ENCODE results near the gene ABCA5. TPM values are rescaled to one million over a fixed set of nuclear protein-coding genes. Genes with fewer than 3 reads are reported as not detected.

The ABCA5 gene
- total RNA-seq, 4 donors from 2014 or later = 62.8 to 228 (median 123) TPM

DNA sequence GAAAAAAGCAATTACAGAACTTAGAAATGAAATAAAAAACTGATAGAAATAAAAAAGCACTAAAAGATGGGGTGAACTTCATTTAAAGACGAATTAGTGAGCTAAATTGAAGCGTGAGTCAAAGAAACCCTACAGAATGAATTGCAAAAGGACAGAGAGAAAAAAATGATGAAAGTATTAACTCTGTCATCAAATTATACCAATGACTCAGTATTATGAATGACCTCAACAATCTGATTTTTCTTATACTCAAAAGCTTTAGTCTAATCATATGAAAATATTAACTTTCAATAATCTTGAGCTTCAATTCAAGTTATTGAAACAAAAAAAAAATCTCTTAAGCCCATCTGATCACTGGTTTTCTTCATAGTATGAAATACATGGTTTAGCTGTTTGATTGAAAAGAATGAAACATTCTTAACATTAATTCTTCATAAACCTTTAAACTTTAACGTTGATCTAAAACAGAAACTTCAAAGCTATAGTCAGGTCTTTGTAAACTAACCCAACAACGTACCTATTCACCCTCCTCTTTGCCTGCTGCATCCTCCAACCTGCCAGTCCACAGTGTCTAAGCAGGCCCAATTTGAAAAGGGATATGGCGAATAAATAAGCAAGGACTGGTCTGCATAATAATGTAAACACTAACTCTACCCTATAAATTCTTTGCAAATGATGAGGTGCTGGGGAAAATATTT lies 6.6 kb downstream of the ABCA5 start:
- no peaks in the 10 kb centered on the region for H3K27me3 ChIP-seq
- ATAC-seq = no peak
- peaks cover 55 to 68% of the 10 kb centered on the region in 2 donors for H3K4me1 ChIP-seq
- in situ Hi-C loops (cut with MboI; ENCODE audit: low sequenced_read_pairs in 4 of 4) = no loop called here
- no peaks in the 10 kb centered on the region for H3K9me3 ChIP-seq
- intact Hi-C loops (cut with DNase I; ENCODE audit: low total_unique reads) = loop anchor here (10.0 kb wide), 1 partner anchor 824 kb away; no protein-coding TSS in a partner anchor
- DNase-seq = no peak
- H3K36me3 ChIP-seq = peaks cover 0 to 6% of the 10 kb centered on the region in 2 donors
- no peak for TF ChIP-seq POLR2A (IDR thresholded peaks at IDR 0.05)
- TF ChIP-seq, protein P1, sequence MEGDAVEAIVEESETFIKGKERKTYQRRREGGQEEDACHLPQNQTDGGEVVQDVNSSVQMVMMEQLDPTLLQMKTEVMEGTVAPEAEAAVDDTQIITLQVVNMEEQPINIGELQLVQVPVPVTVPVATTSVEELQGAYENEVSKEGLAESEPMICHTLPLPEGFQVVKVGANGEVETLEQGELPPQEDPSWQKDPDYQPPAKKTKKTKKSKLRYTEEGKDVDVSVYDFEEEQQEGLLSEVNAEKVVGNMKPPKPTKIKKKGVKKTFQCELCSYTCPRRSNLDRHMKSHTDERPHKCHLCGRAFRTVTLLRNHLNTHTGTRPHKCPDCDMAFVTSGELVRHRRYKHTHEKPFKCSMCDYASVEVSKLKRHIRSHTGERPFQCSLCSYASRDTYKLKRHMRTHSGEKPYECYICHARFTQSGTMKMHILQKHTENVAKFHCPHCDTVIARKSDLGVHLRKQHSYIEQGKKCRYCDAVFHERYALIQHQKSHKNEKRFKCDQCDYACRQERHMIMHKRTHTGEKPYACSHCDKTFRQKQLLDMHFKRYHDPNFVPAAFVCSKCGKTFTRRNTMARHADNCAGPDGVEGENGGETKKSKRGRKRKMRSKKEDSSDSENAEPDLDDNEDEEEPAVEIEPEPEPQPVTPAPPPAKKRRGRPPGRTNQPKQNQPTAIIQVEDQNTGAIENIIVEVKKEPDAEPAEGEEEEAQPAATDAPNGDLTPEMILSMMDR (IDR thresholded peaks at IDR 0.05 in 4 of 5, conservative IDR thresholded peaks at IDR 0.05 in 1 of 5) = no peak
- peak overlapping the region in 3 of 4 donors; percentile 38 to 57 (median 54) for H3K27ac ChIP-seq
- no peak overlapping the region for H3K4me3 ChIP-seq

DNA sequence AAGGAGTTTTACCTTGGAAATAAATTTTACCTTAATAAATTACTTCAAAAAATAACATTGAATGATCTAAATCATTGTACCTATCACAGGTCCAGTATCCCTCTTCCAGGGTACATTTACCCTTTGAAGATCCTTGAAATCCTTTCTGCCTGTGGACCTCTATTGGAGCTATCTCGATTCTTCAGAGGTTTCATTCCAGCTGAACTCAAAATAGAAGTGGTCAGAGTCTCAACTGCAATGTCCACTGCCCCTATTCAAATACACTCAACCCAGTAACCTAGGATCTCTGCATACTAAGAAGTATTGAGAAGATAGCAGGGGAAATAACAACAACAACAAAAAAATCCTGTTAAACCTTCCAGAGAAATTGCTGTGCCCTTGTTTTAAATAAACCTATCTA lies 9.3 kb downstream of the ABCA5 start:
- TF ChIP-seq POLR2A (IDR thresholded peaks at IDR 0.05) = no peak
- intact Hi-C loops (cut with DNase I; ENCODE audit: low total_unique reads) (loop anchor here (5.0 kb wide), 1 partner anchor 40 kb away; no protein-coding TSS in a partner anchor), in situ Hi-C loops (cut with MboI; ENCODE audit: low sequenced_read_pairs in 4 of 4) (no loop called here)
- Histone ChIP-seq H3K4me3 (no peak overlapping the region), H3K27me3 (no peaks in the 10 kb centered on the region), H3K27ac (peak overlapping the region; percentile 24 to 70 (median 52)), H3K4me1 (peaks cover 60 to 64% of the 10 kb centered on the region in 2 donors), H3K36me3 (peaks cover 0 to 11% of the 10 kb centered on the region in 2 donors), H3K9me3 (no peaks in the 10 kb centered on the region)
- ATAC-seq = peak in 1 of 2 donors; percentile 59
- DNase-seq = no peak

DNA sequence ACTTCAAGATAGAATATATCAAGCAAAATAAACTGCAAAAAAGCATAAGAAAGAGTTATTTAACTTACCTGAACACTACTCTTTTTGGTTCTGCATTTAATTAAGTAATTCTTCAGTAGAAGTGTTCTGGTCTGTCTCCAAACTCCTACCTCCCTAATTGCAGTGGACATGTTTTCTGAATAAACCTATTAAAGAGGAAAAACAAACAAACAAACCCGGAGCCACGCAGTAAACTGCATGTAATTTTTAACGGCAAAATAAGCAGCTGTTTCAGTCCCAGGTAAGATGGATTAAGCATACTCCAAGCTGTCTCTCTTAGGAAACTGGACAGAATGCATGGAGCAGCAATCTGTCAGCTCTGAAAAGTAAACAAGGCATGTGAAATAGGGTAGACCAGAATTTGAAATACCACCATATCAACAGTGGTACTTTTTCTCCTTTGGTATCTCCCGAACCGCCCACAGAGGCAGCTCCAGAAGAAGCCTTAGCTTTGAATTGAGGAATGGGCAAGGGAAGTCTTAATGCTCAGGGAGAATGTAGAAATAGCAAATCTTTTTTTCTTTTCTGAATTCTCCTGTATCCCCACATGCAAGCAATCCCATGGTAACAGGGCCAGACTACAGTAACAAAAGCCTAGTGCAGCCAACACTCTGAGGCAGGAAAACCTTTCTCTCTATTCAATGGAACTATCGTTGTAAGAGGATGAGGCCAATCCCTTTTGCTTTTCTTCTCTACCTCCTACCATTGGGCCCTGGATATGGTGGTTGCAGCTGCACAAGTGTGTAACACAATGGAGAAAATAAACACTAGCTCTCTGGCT lies 12.5 kb downstream of the ABCA5 start:
- ATAC-seq = no peak

DNA sequence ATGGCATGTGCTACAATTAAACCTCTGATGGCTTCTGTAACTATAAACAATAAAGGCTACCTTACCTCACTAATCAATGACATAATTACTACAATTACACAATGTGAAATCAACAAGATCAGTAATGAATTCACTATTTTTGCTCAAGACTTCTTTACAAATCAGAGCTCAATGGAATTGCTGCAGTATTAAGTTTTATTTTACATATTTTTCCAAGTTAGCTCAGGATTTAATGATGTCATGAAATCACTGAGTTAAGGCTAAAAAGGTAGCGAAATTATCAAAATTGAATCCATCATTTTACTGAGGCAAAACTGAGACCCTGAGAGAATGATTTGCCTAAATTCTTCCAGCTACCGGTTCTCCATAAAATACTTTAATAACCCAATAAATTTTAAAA lies 21.8 kb downstream of the ABCA5 start:
- H3K36me3 ChIP-seq = peaks cover 2 to 91% of the 10 kb centered on the region in 2 donors
- H3K9me3 ChIP-seq = no peaks in the 10 kb centered on the region
- H3K4me1 ChIP-seq = no peaks in the 10 kb centered on the region
- no peaks in the 10 kb centered on the region for H3K27me3 ChIP-seq
- H3K4me3 ChIP-seq = no peak overlapping the region
- TF ChIP-seq, protein P1 (IDR thresholded peaks at IDR 0.05 in 4 of 5, conservative IDR thresholded peaks at IDR 0.05 in 1 of 5) = no peak
- TF ChIP-seq POLR2A (IDR thresholded peaks at IDR 0.05) = no peak
- intact Hi-C loops (cut with DNase I; ENCODE audit: low total_unique reads) (no loop called here), in situ Hi-C loops (cut with MboI; ENCODE audit: low sequenced_read_pairs in 4 of 4) (no loop called here)
- no peak overlapping the region for H3K27ac ChIP-seq
- ATAC-seq (no peak), DNase-seq (no peak)

More for the DNA sequence above, 12.5 kb downstream of the ABCA5 start:
- Histone ChIP-seq H3K4me1 (peaks cover 43 to 61% of the 10 kb centered on the region in 2 donors), H3K36me3 (peaks cover 2 to 37% of the 10 kb centered on the region in 2 donors), H3K27me3 (no peaks in the 10 kb centered on the region), H3K9me3 (no peaks in the 10 kb centered on the region), H3K4me3 (no peak overlapping the region), H3K27ac (peak overlapping the region in 1 of 4 donors; percentile 40)
- in situ Hi-C loops (cut with MboI; ENCODE audit: low sequenced_read_pairs in 4 of 4) (no loop called here), intact Hi-C loops (cut with DNase I; ENCODE audit: low total_unique reads) (loop anchor here (5.0 kb wide), 1 partner anchor 43 kb away; no protein-coding TSS in a partner anchor)
- TF ChIP-seq, protein P1 (IDR thresholded peaks at IDR 0.05 in 4 of 5, conservative IDR thresholded peaks at IDR 0.05 in 1 of 5) = no peak
- TF ChIP-seq POLR2A (IDR thresholded peaks at IDR 0.05) = no peak
- no peak for DNase-seq

DNA sequence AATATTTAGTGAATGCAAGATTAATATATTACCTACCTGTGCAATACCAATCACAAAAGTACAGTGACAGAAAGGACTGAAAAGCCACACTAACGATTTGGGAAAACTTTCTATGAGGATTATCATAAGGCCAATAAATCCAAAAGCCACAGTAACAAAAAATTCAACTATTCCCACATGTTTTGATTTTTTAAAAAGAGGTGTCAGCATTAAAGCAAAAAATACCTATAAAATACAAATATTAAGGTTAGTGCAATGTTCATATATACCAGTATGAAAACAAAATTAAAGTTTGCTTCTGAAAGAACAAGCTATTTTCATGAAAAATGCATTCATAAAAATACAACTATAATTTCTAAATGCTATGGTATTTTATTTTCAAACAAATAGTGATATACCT lies 24.3 kb downstream of the ABCA5 start:
- intact Hi-C loops (cut with DNase I; ENCODE audit: low total_unique reads) = no loop called here
- ATAC-seq (no peak), DNase-seq (no peak)
- no peak overlapping the region for H3K4me3 ChIP-seq
- in situ Hi-C loops (cut with MboI; ENCODE audit: low sequenced_read_pairs in 4 of 4) = no loop called here
- H3K4me1 ChIP-seq = no peaks in the 10 kb centered on the region
- H3K36me3 ChIP-seq = peaks cover 0 to 89% of the 10 kb centered on the region in 2 donors
- H3K9me3 ChIP-seq = no peaks in the 10 kb centered on the region
- H3K27me3 ChIP-seq = no peaks in the 10 kb centered on the region
- no peak for TF ChIP-seq POLR2A (IDR thresholded peaks at IDR 0.05)
- TF ChIP-seq, protein P1 (IDR thresholded peaks at IDR 0.05 in 4 of 5, conservative IDR thresholded peaks at IDR 0.05 in 1 of 5) = no peak
- peak overlapping the region in 1 of 4 donors; percentile 73 for H3K27ac ChIP-seq

All from gastrocnemius medialis (tissue), 4 donors.